NK-92 (cell line): ENCODE measurements around the gene TBC1D1.
"Not testable (repeated sequence)": the region's sequence is repeated elsewhere in the genome, so short reads cannot be mapped to it uniquely, and the experiment has no call there.

Experiments used
- DNase-seq: peaks from one replicate; lab custom pipeline; 2025; ENCODE audit not compliant: unreplicated experiment; lab: John Stamatoyannopoulos, UW

Gene TBC1D1

GRCh38 chr4:37960098-37960497 lies 69.2 kb downstream of the TBC1D1 start, which contains the start of gene PTTG2:
PTTG2 (plus strand) TSS chr4:37960398; CDS start chr4:37960435, 37 bp downstream.
- DNase-seq: no peak

GRCh38 chr4:37960679-37961450 lies 70.0 kb downstream of the TBC1D1 start:
- DNase-seq: no peak

- DNase-seq: no peak
Observed at GRCh38 chr4:37964734-37965457, 74.0 kb downstream of the TBC1D1 start.

- DNase-seq: no peak
Observed at GRCh38 chr4:37966044-37966443, 75.2 kb downstream of the TBC1D1 start.

GRCh38 chr4:37967736-37968135 lies 76.9 kb downstream of the TBC1D1 start:
- DNase-seq: no peak

GRCh38 chr4:37968747-37969146 lies 77.9 kb downstream of the TBC1D1 start:
- no peak for DNase-seq

GRCh38 chr4:37970702-37971101 lies 79.8 kb downstream of the TBC1D1 start:
- DNase-seq: no peak

GRCh38 chr4:37971202-37971601 lies 80.3 kb downstream of the TBC1D1 start:
- no peak for DNase-seq

- no peak for DNase-seq
Observed at GRCh38 chr4:37973441-37973840, 82.6 kb downstream of the TBC1D1 start.

- not testable (repeated sequence) for DNase-seq
Observed at GRCh38 chr4:37975321-37975822, 84.5 kb downstream of the TBC1D1 start.

GRCh38 chr4:37976507-37976906 lies 85.6 kb downstream of the TBC1D1 start:
- no peak for DNase-seq

GRCh38 chr4:37976991-37977470 lies 86.1 kb downstream of the TBC1D1 start:
- no peak for DNase-seq

GRCh38 chr4:37977471-37978247 lies 86.8 kb downstream of the TBC1D1 start:
- no peak for DNase-seq

GRCh38 chr4:37978248-37978924 lies 87.5 kb downstream of the TBC1D1 start:
- no peak for DNase-seq

- no peak for DNase-seq
Observed at GRCh38 chr4:37980246-37980645, 89.4 kb downstream of the TBC1D1 start.

- no peak for DNase-seq
Observed at GRCh38 chr4:37981425-37981824, 90.5 kb downstream of the TBC1D1 start.

GRCh38 chr4:37981844-37982720 lies 91.2 kb downstream of the TBC1D1 start:
- DNase-seq: no peak

GRCh38 chr4:37982736-37983135 lies 91.9 kb downstream of the TBC1D1 start:
- no peak for DNase-seq

- no peak for DNase-seq
Observed at GRCh38 chr4:37983951-37984350, 93.1 kb downstream of the TBC1D1 start.
